ENCODE data around the gene ISOC2.

DNA sequence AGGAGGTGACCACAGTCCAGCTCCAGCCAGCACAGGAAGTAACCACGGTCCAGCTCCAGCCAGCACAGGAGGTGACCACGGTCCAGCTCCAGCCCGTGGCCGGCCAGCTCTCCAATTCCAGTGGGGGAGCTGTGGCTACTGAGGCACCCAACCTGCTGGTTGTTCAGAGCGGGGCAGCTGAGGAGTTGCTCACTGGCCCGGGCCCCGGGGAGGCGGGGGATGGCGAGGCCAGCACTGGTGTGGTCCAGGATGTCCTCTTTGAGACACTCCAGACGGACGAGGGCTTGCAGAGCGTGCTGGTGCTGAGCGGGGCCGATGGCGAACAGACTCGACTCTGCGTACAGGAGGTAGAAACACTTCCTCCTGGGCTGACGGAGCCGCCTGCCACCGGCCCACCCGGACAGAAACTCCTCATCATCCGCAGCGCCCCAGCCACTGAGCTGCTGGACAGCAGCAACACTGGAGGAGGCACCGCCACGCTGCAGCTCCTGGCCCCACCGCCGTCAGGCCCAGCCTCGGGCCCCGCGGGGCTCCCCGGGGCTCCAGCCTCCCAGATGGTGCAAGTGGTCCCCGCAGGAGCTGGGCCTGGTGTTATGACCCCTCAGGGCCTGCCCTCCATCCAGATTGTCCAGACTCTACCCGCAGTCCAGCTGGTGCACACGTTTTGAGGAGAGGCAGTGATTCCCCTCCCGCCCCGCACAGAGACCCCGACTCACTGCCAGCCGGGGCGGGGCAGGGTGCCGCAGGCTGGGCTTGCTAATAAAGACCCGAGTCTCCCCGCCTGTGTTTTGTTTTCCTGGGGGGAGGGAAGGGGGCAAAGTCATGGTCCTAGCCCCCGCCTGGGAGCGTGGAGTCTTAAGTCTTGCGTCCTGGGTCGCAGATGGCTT is 22.5 kb upstream of the ISOC2 start:
- no peak for TF ChIP-seq CTCF (IDR thresholded peaks at IDR 0.05; ENCODE audit: extremely low read depth in 1 of 2, insufficient read depth in 1 of 2, low read depth in 1 of 2, low read length in 2 of 2)
- no peak for TF ChIP-seq POLR2AphosphoS5 (IDR thresholded peaks at IDR 0.05; ENCODE audit: insufficient read depth, low read depth, low read length)
- TF ChIP-seq EZH2 (IDR thresholded peaks at IDR 0.05; ENCODE audit: borderline replicate concordance, low read depth, low read length, severe bottlenecking) = no peak
- TF ChIP-seq MYC (IDR thresholded peaks at IDR 0.05; ENCODE audit: low read depth, low read length) = no peak
- TF ChIP-seq FOS (IDR thresholded peaks at IDR 0.05; ENCODE audit: borderline replicate concordance, insufficient read depth, low read length) = no peak
- TF ChIP-seq POLR2A (IDR thresholded peaks at IDR 0.05; ENCODE audit: low read depth, low read length) = no peak
- TF ChIP-seq, protein P1, sequence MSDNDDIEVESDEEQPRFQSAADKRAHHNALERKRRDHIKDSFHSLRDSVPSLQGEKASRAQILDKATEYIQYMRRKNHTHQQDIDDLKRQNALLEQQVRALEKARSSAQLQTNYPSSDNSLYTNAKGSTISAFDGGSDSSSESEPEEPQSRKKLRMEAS (IDR thresholded peaks at IDR 0.05; ENCODE audit: insufficient read depth, insufficient read length) = no peak
- no peak for TF ChIP-seq JUN (IDR thresholded peaks at IDR 0.05; ENCODE audit: borderline replicate concordance, insufficient read depth, insufficient read length, low read depth)
